Muscle of leg (tissue), 11 donors: Measurements from ENCODE around the gene AMDHD2. TPM values are rescaled to one million over a fixed set of nuclear protein-coding genes. Genes with fewer than 3 reads are reported as not detected.
A peak's percentile ranks its signal among the peaks of the same experiment; 100 is the strongest.

ENCODE experiments used
- DNase-seq: peaks from one replicate; pipeline ENCODE4 v3.0.0; 2013
- H3K27ac ChIP-seq: one replicate; pipeline ENCODE4 v1.5.1; 2013; ENCODE audit warnings: mild to moderate bottlenecking, low read length, control low read depth
- H3K27me3 ChIP-seq: one replicate; pipeline ENCODE4 v1.6.1; 2013; ENCODE audit warnings: low read length; ENCODE audit not compliant: control insufficient read depth, insufficient read depth
- H3K36me3 ChIP-seq: one replicate; pipeline ENCODE4 v1.6.1; 2013; ENCODE audit warnings: low read length; ENCODE audit not compliant: control insufficient read depth, insufficient read depth
- H3K4me1 ChIP-seq: one replicate; pipeline ENCODE4 v1.6.1; 2013; ENCODE audit warnings: low read length; ENCODE audit not compliant: control insufficient read depth, insufficient read depth
- H3K4me3 ChIP-seq: one replicate; pipeline ENCODE4 v1.5.1; 2013; ENCODE audit warnings: low read length, control low read depth
- H3K9me3 ChIP-seq: replicated peaks from 2 replicates; pipeline ENCODE4 v1.6.1; 2013; ENCODE audit warnings: low read depth, low read length; ENCODE audit not compliant: control insufficient read depth
- WGBS: methylation state at CpG from one replicate; pipeline ENCODE4 v1.1.5; 2013; ENCODE audit warnings: missing lambda C conversion rate; ENCODE audit not compliant: insufficient coverage; 5-methylcytosine and 5-hydroxymethylcytosine counted together
- polyA plus RNA-seq, 8 donors: library from polyadenylated mRNA; unstranded; fragments of 120-200 nt; gene quantifications; one replicate each; pipeline versions ENCODE4 v1.2.1 to v1.2.3, GENCODE V29; 2013; ENCODE audit warnings: inconsistent platforms in 1 of 8, low replicate concordance in 1 of 8; ENCODE audit not compliant: insufficient read length in 8 of 8, insufficient read depth in 1 of 8
- total RNA-seq: library from RNA; stranded (reverse); fragments of 120-200 nt; gene quantifications from one replicate; pipeline ENCODE4 v1.2.4, GENCODE V29; 2013

AMDHD2 gene
- total and polyA plus RNA-seq, 9 donors, result 10.1 to 17.8 (median 15.6) TPM

DNA sequence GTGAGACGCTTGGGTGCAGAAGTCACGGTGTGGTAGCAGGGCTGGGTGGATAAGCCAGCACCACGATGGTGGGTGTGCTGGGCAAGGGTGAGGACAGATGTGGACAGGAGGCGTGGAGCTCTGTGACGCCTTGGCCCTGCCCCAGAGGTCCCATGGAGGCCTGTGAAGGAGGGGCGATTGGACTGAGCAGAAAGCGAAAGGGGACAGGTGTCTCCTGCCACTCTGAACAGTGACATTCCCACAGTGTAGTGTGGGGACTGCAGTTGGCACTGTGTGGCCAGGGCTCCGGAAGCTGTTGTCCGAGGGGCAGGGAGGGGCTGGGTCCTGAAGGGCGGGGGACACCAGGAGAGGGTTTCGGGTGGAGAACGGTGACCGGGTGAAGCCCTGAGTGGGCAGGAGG is 37.9 kb upstream of the AMDHD2 start:
- H3K27me3 ChIP-seq, result no peaks in the 10 kb centered on the region
- DNase-seq, result peak; percentile 72
- H3K36me3 ChIP-seq, result peaks cover 11% of the 10 kb centered on the region
- peaks cover 68% of the 10 kb centered on the region for H3K4me1 ChIP-seq
- H3K27ac ChIP-seq, result peak overlapping the region; percentile 93
- no peaks in the 10 kb centered on the region for H3K9me3 ChIP-seq
- WGBS, result 52% methylated on average over 13 of the region's 13 CpGs
- peak overlapping the region; percentile 25 for H3K4me3 ChIP-seq

DNA sequence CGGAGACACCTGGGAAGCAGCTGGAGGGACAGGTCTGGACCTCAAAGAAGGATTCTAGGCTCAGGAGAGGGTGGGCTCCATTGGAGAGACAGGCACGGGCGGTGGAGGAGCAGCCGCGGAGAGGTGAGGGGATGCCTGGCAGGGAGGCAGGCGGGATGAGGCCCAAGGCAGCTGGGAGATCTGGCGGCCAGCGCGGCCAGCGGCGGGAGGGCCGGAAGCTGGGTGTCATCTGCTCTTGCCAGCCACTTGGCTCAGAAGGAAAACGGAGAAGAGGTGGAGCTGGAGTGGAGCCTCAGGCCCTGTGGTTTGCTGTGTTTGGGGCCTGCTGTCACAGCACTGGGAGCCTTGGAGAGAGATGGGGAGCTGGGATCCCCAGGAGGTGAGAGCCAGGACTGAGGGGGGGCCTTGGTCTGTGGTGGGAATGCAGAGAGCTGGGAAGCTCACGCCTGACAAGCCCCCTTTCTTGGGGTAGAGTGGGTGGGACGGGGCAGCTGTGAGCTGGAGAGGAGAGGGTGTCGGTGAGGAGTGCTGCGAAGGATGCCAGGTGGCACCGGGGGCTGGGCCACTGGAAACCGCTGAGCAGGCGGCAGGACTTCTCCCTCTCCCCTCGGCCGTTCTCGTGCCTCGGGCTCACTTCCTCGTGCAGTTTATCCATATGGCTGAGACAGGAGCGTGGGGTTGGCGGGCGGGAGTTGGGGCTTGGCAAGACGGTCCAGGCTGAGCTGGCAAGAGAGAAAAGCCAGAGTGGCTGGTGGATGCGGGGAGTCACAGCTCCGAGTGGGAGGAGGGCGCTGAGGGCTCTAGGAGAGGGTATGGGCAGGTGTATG is 37.2 kb upstream of the AMDHD2 start:
- Histone ChIP-seq H3K27ac (peak overlapping the region; percentile 93), H3K4me1 (peaks cover 71% of the 10 kb centered on the region), H3K36me3 (peaks cover 11% of the 10 kb centered on the region), H3K27me3 (no peaks in the 10 kb centered on the region), H3K4me3 (peak overlapping the region; percentile 25), H3K9me3 (no peaks in the 10 kb centered on the region)
- peak; percentile 91 for DNase-seq
- 39% methylated on average over 20 of the region's 32 CpGs for WGBS

DNA sequence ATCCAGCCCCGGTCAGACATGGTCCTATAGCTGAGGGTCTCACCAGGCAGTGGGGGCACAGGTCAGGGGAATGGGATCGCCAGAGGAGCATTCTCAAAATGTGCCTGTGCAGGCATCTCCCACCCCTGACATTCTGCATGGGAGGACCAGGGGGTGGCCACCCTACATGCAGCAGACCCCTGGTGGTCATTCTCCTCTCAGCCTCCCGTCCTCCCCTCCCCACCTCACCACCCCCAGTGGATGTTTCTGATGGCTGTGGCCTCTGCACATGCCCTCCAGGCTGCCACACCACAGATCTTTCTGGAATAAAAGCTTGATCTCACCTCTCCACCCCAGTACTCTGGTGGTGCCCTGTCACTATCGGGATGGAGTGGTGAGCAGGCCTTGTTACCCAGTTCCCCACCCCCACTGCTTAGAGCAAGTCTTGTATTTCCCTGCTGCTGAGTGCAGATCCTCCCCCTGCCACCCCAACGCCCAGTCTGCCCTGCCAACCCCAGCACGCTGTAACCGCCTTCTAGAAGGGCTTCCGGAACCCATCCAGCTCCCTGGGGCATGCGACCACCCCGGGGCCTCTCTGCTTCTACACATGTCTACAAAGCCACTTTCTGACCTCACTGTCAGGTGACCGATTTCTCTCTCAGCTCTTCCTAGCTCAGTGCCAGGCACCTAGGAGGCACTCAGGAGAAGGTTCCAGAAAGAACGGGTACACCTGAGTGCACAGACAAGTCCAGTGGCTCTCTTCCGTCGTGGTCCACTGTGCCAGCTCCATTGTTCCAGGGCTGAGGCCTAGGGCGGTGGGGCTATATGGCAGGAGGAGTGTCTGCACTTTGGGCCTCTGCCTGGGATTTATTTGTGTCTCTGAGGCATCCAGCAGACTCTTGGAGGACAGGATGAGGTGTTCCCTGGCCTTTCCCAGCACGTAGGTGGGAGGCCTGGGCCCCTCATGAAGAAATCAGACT is 36.0 kb upstream of the AMDHD2 start:
- Histone ChIP-seq H3K36me3 (peaks cover 11% of the 10 kb centered on the region), H3K4me1 (peaks cover 69% of the 10 kb centered on the region), H3K4me3 (no peak overlapping the region), H3K9me3 (no peaks in the 10 kb centered on the region), H3K27ac (peak overlapping the region; percentile 93), H3K27me3 (no peaks in the 10 kb centered on the region)
- WGBS, result 79% methylated on average over 16 of the region's 16 CpGs
- peak; percentile 1 for DNase-seq

DNA sequence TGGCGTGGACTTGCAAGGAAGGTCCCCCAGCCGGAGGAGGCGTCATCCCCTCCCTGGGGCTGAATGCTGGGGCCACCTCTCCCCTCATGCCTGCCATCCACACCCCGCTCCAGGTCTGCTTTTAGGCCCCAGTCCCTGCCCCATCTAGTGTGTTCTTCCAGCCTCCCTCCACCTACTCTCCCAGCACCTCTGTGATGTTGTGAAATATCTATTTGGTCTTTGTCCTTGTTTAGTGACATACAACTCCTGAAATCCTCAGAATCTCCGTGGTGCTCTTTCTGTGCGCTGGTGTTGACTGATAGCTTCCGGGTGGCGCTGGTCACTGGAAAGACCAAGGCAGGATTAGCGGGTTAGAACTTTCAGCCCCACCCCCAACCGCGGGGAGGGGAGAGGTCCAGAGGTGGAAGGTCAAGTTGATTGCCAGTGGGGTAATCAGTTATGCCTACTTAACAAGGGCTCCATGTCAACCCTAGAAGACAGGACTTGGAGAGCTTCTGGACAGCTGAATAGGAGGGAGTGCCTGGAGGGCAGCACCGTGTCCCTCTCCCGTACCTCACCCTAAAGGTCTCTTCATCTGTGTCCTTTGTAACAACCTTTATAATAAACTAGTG is 35.2 kb upstream of the AMDHD2 start:
- 66% methylated on average over 5 of the region's 13 CpGs for WGBS
- Histone ChIP-seq H3K4me1 (peaks cover 69% of the 10 kb centered on the region), H3K9me3 (no peaks in the 10 kb centered on the region)

DNA sequence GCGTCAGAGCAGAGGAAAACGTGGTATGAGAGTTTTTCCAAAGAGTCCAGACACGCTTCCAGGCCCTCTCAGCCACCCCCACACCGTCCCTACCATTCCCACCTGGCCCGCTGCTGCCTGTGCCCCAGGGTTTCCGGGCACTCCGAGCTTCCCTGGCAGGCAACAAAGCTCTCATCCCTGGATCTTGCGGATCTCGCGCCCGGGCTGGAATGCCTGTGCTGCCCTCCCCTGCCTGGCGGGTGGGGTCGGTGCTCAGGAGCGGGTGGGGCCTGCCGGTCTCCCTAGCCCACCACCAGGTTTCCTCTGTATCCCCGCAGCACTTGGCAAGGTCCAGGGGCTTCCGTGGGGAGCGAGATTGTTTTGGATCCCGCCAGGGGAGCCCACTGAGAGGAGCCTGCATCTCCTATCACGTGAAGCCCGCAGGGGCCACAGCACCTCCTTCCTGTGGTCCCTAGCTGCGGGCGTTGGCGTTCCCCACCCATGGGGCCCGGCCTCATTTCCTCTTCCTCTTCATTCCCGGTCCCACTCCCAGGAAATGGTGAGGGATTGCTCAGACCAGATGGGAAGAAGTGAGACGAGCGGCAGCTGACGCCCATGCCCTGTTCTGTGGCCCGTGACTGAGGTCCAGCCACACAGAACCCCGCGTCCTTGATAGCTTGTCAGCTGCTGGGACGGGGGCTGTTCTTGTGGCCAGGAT is 34.2 kb upstream of the AMDHD2 start:
- DNase-seq, result no peak
- H3K9me3 ChIP-seq, result no peaks in the 10 kb centered on the region
- H3K27me3 ChIP-seq, result no peaks in the 10 kb centered on the region
- peaks cover 68% of the 10 kb centered on the region for H3K4me1 ChIP-seq
- peaks cover 18% of the 10 kb centered on the region for H3K36me3 ChIP-seq
- WGBS, result 79% methylated on average over 28 of the region's 33 CpGs
- no peak overlapping the region for H3K27ac ChIP-seq
- no peak overlapping the region for H3K4me3 ChIP-seq

More for the DNA sequence above, 35.2 kb upstream of the AMDHD2 start:
- Histone ChIP-seq H3K27me3 (no peaks in the 10 kb centered on the region), H3K36me3 (peaks cover 16% of the 10 kb centered on the region), H3K27ac (no peak overlapping the region), H3K4me3 (no peak overlapping the region)
- no peak for DNase-seq

DNA sequence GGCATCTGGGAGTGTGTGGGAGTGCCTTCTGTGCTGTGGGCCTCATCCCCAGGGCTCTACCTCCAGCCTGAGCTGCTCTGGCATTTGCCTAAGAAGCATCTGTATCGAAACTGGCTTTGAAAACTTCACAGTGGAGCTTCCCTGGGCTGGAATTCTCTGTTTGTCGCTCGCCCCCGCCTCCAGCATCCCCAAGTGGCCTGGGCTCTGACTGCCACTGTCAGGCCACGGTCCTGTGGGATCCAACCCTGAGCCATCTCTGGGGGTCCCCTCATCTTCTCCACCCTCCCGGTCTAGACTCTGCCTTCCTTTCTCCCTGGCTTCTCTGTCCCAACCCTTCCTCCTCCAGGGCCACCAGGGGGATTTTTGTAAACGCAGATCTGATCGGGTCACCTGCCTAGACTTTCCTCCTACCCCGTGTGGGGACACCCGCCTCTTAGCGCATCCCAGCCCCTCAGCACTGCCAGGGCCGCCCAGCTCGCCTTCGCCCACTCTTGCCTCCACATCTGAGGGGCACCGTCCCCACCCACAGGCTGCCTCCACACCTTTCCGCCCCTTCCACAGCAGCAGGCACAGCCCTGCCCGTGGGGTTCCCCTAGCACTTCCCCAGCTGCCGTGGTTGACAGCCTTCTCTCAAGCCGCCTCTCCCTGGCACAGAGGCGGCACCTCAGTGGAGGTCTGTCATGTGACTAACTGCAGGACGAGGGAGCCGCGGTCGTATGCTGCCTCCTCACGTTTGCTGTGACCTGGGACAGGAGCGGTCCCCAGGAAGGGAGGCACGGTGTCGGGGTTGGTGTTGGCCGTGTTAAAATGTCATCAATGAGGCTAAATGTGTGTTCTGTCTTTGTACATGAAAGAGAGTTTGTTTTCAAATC is 33.3 kb upstream of the AMDHD2 start:
- peak; percentile 48 for DNase-seq
- no peaks in the 10 kb centered on the region for H3K27me3 ChIP-seq
- peak overlapping the region; percentile 20 for H3K27ac ChIP-seq
- H3K4me3 ChIP-seq, result no peak overlapping the region
- 46% methylated on average over 28 of the region's 29 CpGs for WGBS
- H3K36me3 ChIP-seq, result peaks cover 18% of the 10 kb centered on the region
- H3K4me1 ChIP-seq, result peaks cover 58% of the 10 kb centered on the region
- H3K9me3 ChIP-seq, result no peaks in the 10 kb centered on the region

DNA sequence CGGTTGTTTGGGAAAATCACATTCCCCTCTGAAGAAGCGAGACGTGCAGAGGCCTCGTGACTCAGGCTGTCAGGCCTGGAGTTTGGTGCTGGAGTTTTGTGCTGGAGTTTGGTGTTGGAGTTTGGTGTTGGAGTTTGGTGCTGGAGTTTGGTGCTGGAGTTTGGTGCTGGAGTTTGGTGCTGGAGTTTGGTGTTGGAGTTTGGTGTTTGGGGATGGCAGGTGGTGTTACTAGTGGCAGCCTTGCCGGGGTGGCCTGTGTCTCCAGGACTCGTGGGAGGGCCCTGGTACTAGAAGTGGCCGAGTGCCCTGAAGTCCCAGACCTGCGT is 32.7 kb upstream of the AMDHD2 start:
- 45% methylated on average over 8 of the region's 8 CpGs for WGBS
- DNase-seq, result no peak
- Histone ChIP-seq H3K27me3 (no peaks in the 10 kb centered on the region), H3K27ac (peak overlapping the region; percentile 21), H3K4me1 (peaks cover 52% of the 10 kb centered on the region), H3K9me3 (no peaks in the 10 kb centered on the region), H3K4me3 (no peak overlapping the region), H3K36me3 (peaks cover 18% of the 10 kb centered on the region)

DNA sequence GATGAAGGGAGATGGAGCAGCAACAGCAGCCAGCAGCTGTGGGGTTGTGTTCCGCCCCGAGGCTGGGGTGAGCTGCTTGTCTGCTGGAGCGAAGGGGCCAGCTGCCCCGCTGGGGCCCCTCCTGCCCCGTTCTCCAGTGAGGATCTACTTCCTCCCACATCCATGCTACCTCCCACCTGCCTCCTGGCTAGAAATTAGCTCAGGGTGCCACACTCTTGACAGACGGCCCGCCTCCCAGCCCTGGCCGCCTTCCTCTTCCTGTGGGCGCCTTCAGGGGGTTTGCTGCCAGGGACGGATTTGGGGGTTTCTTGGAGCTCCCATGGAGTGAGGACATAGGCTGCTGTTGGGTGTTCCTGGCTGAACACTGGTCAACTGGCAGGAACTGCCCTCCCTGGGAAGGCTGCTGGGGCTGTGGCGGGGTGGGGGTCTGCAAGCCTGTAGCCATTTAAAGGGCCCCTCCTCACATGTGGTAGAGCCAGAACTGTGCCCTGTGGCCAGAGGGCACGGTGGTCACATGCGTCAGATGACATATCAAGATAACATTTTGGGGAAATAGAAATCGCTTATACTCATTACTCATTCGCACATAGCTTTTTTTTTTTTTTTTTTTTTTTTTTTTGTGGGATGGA is 32.2 kb upstream of the AMDHD2 start:
- H3K4me3 ChIP-seq, result no peak overlapping the region
- H3K4me1 ChIP-seq, result peaks cover 47% of the 10 kb centered on the region
- no peaks in the 10 kb centered on the region for H3K9me3 ChIP-seq
- DNase-seq, result no peak
- peak overlapping the region; percentile 44 for H3K27ac ChIP-seq
- WGBS, result 35% methylated on average over 8 of the region's 15 CpGs
- no peaks in the 10 kb centered on the region for H3K27me3 ChIP-seq
- peaks cover 18% of the 10 kb centered on the region for H3K36me3 ChIP-seq

DNA sequence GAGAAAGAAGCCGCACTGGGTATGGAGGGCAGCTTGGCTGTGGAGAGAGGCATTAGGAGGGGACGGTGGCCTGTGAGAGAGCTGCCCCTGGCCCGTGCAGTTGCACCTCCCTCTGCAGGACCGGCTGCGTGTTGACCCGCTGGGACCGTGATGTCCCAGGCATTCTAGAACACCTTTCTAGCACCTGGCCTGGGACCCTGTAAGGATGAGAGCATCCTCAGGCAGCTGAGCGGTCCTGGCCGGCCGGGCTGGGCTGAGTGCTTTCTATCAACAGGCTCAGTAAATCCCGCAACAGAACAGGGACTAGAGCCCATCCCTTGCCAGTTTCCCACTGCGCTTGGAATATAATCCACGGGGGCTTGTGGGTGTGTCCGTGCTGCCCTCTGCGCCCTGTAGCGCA is 30.6 kb upstream of the AMDHD2 start:
- H3K4me1 ChIP-seq, result peaks cover 31% of the 10 kb centered on the region
- WGBS, result 83% methylated on average over 11 of the region's 16 CpGs
- H3K9me3 ChIP-seq, result no peaks in the 10 kb centered on the region

More for the DNA sequence above, 30.6 kb upstream of the AMDHD2 start:
- DNase-seq, result no peak
- H3K27ac ChIP-seq, result no peak overlapping the region
- H3K27me3 ChIP-seq, result no peaks in the 10 kb centered on the region
- H3K4me3 ChIP-seq, result no peak overlapping the region
- H3K36me3 ChIP-seq, result peaks cover 25% of the 10 kb centered on the region
